Astrocyte (in vitro differentiated cells and primary cell): ENCODE data around the gene ARID3B. TPM values are rescaled to one million over a fixed set of nuclear protein-coding genes. Genes with fewer than 3 reads are reported as not detected.

Experiments
- DNase-seq: peaks from one replicate; pipeline ENCODE4 v3.0.0-alpha.2; 2010; ENCODE audit warnings: low read depth
- FAIRE-seq: peaks from 2 replicates; lab custom pipeline; 2011; peaks lifted over from hg19 to GRCh38; lab: Jason Lieb, UNC
- H2AFZ ChIP-seq: 2 replicates; pipeline ENCODE4 v1.6.0; 2012; ENCODE audit warnings: low read depth, low read length, inconsistent platforms
- H3K27ac ChIP-seq: 2 replicates; pipeline ENCODE4 v1.5.1; 2011; ENCODE audit warnings: low read depth, low read length, inconsistent platforms
- H3K27me3 ChIP-seq: 2 replicates; pipeline ENCODE4 v1.6.0; 2011; ENCODE audit warnings: low read length, inconsistent platforms; ENCODE audit not compliant: insufficient read depth
- H3K36me3 ChIP-seq: 2 replicates; pipeline ENCODE4 v1.5.1; 2011; ENCODE audit warnings: low read length, inconsistent platforms; ENCODE audit not compliant: insufficient read depth
- H3K4me1 ChIP-seq: 2 replicates; pipeline ENCODE4 v1.5.1; 2011; ENCODE audit warnings: low read length, inconsistent platforms; ENCODE audit not compliant: insufficient read depth
- H3K4me2 ChIP-seq: 2 replicates; pipeline ENCODE4 v1.6.0; 2012; ENCODE audit warnings: low read length, inconsistent platforms
- H3K4me3 ChIP-seq: 2 replicates; pipeline ENCODE4 v1.5.1; 2011; ENCODE audit warnings: low read depth, mild to moderate bottlenecking, low read length, inconsistent platforms; ENCODE audit not compliant: insufficient read depth
- H3K79me2 ChIP-seq: 2 replicates; pipeline ENCODE4 v1.6.0; 2012; ENCODE audit warnings: mild to moderate bottlenecking, low read length, inconsistent platforms; ENCODE audit not compliant: insufficient read depth
- H3K9ac ChIP-seq: 2 replicates; pipeline ENCODE4 v1.6.0; 2012; ENCODE audit warnings: mild to moderate bottlenecking, low read length, inconsistent platforms
- H3K9me3 ChIP-seq: 2 replicates; pipeline ENCODE4 v1.5.1; 2012; ENCODE audit warnings: low read depth, mild to moderate bottlenecking, low read length, inconsistent platforms; ENCODE audit not compliant: insufficient read depth
- H4K20me1 ChIP-seq: 2 replicates; pipeline ENCODE4 v1.6.0; 2012; ENCODE audit warnings: low read length, inconsistent platforms; ENCODE audit not compliant: insufficient read depth
- H3K27ac Mint-ChIP-seq: one replicate; pipeline ENCODE4 v1.8.0; 2021; ENCODE audit warnings: mild to moderate bottlenecking, mixed read lengths; ENCODE audit not compliant: unreplicated experiment
- H3K27me3 Mint-ChIP-seq: one replicate; pipeline ENCODE4 v1.8.0; 2021; ENCODE audit warnings: low read depth, mixed read lengths; ENCODE audit not compliant: unreplicated experiment
- H3K36me3 Mint-ChIP-seq: one replicate; pipeline ENCODE4 v1.8.0; 2021; ENCODE audit warnings: low read depth, mixed read lengths; ENCODE audit not compliant: unreplicated experiment
- H3K4me1 Mint-ChIP-seq: one replicate; pipeline ENCODE4 v1.8.0; 2021; ENCODE audit warnings: low read depth, mixed read lengths; ENCODE audit not compliant: unreplicated experiment
- H3K4me3 Mint-ChIP-seq: one replicate; pipeline ENCODE4 v1.8.0; 2021; ENCODE audit warnings: mild to moderate bottlenecking, moderate library complexity, mixed read lengths; ENCODE audit not compliant: unreplicated experiment
- H3K9me3 Mint-ChIP-seq: one replicate; pipeline ENCODE4 v1.8.0; 2021; ENCODE audit warnings: mild to moderate bottlenecking, mixed read lengths; ENCODE audit not compliant: unreplicated experiment
- EZH2 ChIP-seq: IDR thresholded peaks from 2 replicates; pipeline ENCODE4 v1.6.1; 2012; ENCODE audit warnings: mild to moderate bottlenecking, low read length, inconsistent platforms; ENCODE audit not compliant: insufficient read depth
- total RNA-seq: library from RNA; stranded (reverse); gene quantifications from 2 replicates; pipeline ENCODE4 v1.2.1, GENCODE V29; 2021
- TF ChIP-seq, protein P1 (sequence below): IDR thresholded peaks from 2 replicates; pipeline ENCODE4 v1.5.1; 2011; ENCODE audit warnings: low read depth, mild to moderate bottlenecking, inconsistent platforms, low read length, moderate library complexity; ENCODE audit not compliant: insufficient read depth

The ARID3B gene
- total RNA-seq, 1 donor from 2014 or later: 18.5 TPM

DNA sequence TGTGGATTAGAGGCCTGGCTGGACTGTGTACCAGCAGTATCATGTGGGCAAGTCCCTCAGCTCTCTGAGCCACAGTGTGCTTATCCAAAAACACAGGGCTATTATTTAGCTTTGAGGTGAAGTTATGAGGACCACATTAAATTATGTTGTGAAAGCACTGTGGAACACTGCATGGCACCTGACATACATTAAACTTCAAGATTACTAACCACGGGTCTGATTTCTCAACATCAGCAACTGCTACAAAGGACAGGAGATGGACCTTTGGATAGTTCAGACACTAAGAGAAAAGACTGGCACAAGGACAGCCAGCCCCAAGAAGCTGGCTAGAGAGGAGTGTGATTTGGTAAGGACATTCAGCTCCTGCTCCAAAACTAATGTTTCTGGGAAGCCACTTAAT, 96.0 kb downstream of the ARID3B start:
- no peak overlapping the region for H3K9ac ChIP-seq
- H3K27me3 Mint-ChIP-seq: no peaks in the 10 kb centered on the region
- H3K9me3 ChIP-seq: no peaks in the 10 kb centered on the region
- H3K4me2 ChIP-seq: no peak overlapping the region
- H3K36me3 ChIP-seq: peaks cover 21% of the 10 kb centered on the region
- no peak overlapping the region for H3K27ac Mint-ChIP-seq
- TF ChIP-seq, protein P1, sequence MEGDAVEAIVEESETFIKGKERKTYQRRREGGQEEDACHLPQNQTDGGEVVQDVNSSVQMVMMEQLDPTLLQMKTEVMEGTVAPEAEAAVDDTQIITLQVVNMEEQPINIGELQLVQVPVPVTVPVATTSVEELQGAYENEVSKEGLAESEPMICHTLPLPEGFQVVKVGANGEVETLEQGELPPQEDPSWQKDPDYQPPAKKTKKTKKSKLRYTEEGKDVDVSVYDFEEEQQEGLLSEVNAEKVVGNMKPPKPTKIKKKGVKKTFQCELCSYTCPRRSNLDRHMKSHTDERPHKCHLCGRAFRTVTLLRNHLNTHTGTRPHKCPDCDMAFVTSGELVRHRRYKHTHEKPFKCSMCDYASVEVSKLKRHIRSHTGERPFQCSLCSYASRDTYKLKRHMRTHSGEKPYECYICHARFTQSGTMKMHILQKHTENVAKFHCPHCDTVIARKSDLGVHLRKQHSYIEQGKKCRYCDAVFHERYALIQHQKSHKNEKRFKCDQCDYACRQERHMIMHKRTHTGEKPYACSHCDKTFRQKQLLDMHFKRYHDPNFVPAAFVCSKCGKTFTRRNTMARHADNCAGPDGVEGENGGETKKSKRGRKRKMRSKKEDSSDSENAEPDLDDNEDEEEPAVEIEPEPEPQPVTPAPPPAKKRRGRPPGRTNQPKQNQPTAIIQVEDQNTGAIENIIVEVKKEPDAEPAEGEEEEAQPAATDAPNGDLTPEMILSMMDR: no peak
- no peak for TF ChIP-seq EZH2
- no peak overlapping the region for H2AFZ ChIP-seq
- DNase-seq: no peak
- peaks cover 3% of the 10 kb centered on the region for H3K4me1 Mint-ChIP-seq
- H4K20me1 ChIP-seq: peaks cover 73% of the 10 kb centered on the region
- no peak overlapping the region for H3K4me3 ChIP-seq
- no peak overlapping the region for H3K4me3 Mint-ChIP-seq
- peaks cover 13% of the 10 kb centered on the region for H3K79me2 ChIP-seq
- H3K36me3 Mint-ChIP-seq: peaks cover 6% of the 10 kb centered on the region
- no peak overlapping the region for H3K27ac ChIP-seq
- H3K9me3 Mint-ChIP-seq: no peaks in the 10 kb centered on the region
- no peak for FAIRE-seq
- no peaks in the 10 kb centered on the region for H3K27me3 ChIP-seq
- H3K4me1 ChIP-seq: peaks cover under 1% of the 10 kb centered on the region

DNA sequence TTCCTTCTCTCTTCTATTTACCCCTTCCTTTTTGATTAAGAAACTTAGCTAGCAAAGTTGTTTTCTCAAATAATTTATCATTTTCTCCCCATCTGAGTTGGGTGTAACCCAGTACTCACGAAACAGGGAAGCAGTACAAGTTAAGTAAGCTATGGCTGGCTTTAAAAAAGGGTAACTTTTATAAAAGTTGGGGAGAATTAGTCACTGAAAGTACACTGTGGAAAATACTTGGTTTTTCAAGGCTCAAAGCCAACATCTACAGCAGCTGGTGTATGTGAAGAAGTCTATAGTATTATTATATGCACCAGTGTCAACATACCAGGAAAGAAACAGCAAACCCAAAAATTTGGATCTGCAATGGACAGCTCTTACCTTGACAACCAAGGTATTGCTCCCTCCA, 100.1 kb downstream of the ARID3B start:
- FAIRE-seq: no peak
- no peak overlapping the region for H2AFZ ChIP-seq
- DNase-seq: no peak
- H3K4me1 Mint-ChIP-seq: peaks cover 23% of the 10 kb centered on the region
- H4K20me1 ChIP-seq: peaks cover 51% of the 10 kb centered on the region
- no peak overlapping the region for H3K4me2 ChIP-seq
- no peak overlapping the region for H3K27ac Mint-ChIP-seq
- H3K36me3 Mint-ChIP-seq: peaks cover 9% of the 10 kb centered on the region
- no peak overlapping the region for H3K4me3 ChIP-seq
- no peak overlapping the region for H3K27ac ChIP-seq
- peaks cover 35% of the 10 kb centered on the region for H3K79me2 ChIP-seq
- no peaks in the 10 kb centered on the region for H3K27me3 ChIP-seq
- H3K9me3 Mint-ChIP-seq: no peaks in the 10 kb centered on the region
- TF ChIP-seq, protein P1: no peak
- no peak for TF ChIP-seq EZH2
- H3K9me3 ChIP-seq: no peaks in the 10 kb centered on the region
- no peak overlapping the region for H3K9ac ChIP-seq
- H3K36me3 ChIP-seq: peaks cover 15% of the 10 kb centered on the region
- no peak overlapping the region for H3K4me3 Mint-ChIP-seq
- H3K27me3 Mint-ChIP-seq: no peaks in the 10 kb centered on the region
- peaks cover 18% of the 10 kb centered on the region for H3K4me1 ChIP-seq

DNA sequence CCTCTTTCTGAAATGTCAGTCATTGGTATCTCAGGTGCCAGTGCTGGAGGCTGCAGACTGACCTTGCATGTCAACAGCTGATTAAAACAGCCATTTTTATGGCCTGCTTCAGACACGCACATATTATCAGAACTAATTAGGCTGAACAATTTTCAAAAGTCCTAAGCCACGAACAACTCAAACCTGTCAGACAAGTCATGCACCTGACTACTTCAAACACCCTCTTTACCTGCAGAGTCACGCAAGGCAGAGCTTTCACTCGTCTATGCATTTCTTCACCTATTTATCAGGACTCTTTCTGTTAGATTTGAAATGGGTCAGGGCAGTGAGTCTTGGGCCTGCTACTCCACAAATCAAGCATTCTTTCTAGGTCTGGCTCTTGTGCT, 101.3 kb downstream of the ARID3B start:
- Histone ChIP-seq H2AFZ (no peak overlapping the region), H3K4me3 (no peak overlapping the region), H3K4me2 (peak overlapping the region; percentile 51), H4K20me1 (peaks cover 54% of the 10 kb centered on the region), H3K27me3 (no peaks in the 10 kb centered on the region), H3K9ac (peak overlapping the region; percentile 31), H3K4me1 (peaks cover 18% of the 10 kb centered on the region), H3K27ac (peak overlapping the region; percentile 25), H3K36me3 (peaks cover 12% of the 10 kb centered on the region), H3K9me3 (no peaks in the 10 kb centered on the region), H3K79me2 (peaks cover 44% of the 10 kb centered on the region)
- peaks cover 9% of the 10 kb centered on the region for H3K36me3 Mint-ChIP-seq
- DNase-seq: no peak
- peak overlapping the region; percentile 96 for H3K27ac Mint-ChIP-seq
- FAIRE-seq: no peak
- H3K4me1 Mint-ChIP-seq: peaks cover 23% of the 10 kb centered on the region
- H3K4me3 Mint-ChIP-seq: peak overlapping the region; percentile 29
- H3K27me3 Mint-ChIP-seq: no peaks in the 10 kb centered on the region
- H3K9me3 Mint-ChIP-seq: no peaks in the 10 kb centered on the region
- TF ChIP-seq, protein P1: no peak
